Measurements from ENCODE around the gene TMEM132E. TPM values are rescaled to one million over a fixed set of nuclear protein-coding genes. Genes with fewer than 3 reads are reported as not detected.

TMEM132E gene
- total RNA-seq, 2 donors from 2014 or later, result 0.56 to 1.9 TPM

- H3K9me3 ChIP-seq, result no peaks in the 10 kb centered on the region
- H3K36me3 ChIP-seq, result no peaks in the 10 kb centered on the region
- H3K4me1 ChIP-seq (ENCODE audit: control insufficient read depth in 1 of 2, low read depth in 2 of 2), result no peaks in the 10 kb centered on the region
- no peaks in the 10 kb centered on the region for H3K27me3 ChIP-seq (replicated peaks; ENCODE audit: insufficient read depth)
- no peak for TF ChIP-seq CTCF (IDR thresholded peaks at IDR 0.05)
- no peak for ATAC-seq (ENCODE audit: insufficient number of reproducible peaks, low FRiP score, low read depth)
- no peak overlapping the region for H3K4me3 ChIP-seq
- no peak for DNase-seq (ENCODE audit: low spot score)
- H3K27ac ChIP-seq, result no peak overlapping the region
These were observed 10.4 kb upstream of the TMEM132E start for GRCh38 chr17:34568953-34569352.

GRCh38 chr17:34569591-34569990 lies 9.8 kb upstream of the TMEM132E start:
- no peak for TF ChIP-seq CTCF (IDR thresholded peaks at IDR 0.05)
- Histone ChIP-seq H3K27me3 (replicated peaks; ENCODE audit: insufficient read depth) (no peaks in the 10 kb centered on the region), H3K27ac (no peak overlapping the region), H3K9me3 (no peaks in the 10 kb centered on the region), H3K36me3 (no peaks in the 10 kb centered on the region), H3K4me3 (no peak overlapping the region), H3K4me1 (ENCODE audit: control insufficient read depth in 1 of 2, low read depth in 2 of 2) (no peaks in the 10 kb centered on the region)
- ATAC-seq (ENCODE audit: insufficient number of reproducible peaks, low FRiP score, low read depth) (no peak), DNase-seq (ENCODE audit: low spot score) (no peak)

- Histone ChIP-seq H3K4me1 (ENCODE audit: control insufficient read depth in 1 of 2, low read depth in 2 of 2) (no peaks in the 10 kb centered on the region), H3K4me3 (no peak overlapping the region), H3K36me3 (no peaks in the 10 kb centered on the region), H3K27me3 (replicated peaks; ENCODE audit: insufficient read depth) (no peaks in the 10 kb centered on the region), H3K9me3 (no peaks in the 10 kb centered on the region), H3K27ac (no peak overlapping the region)
- TF ChIP-seq CTCF (IDR thresholded peaks at IDR 0.05), result no peak
- ATAC-seq (ENCODE audit: insufficient number of reproducible peaks, low FRiP score, low read depth) (no peak), DNase-seq (ENCODE audit: low spot score) (no peak)
These were observed 8.9 kb upstream of the TMEM132E start for GRCh38 chr17:34570506-34570905.

- no peaks in the 10 kb centered on the region for H3K9me3 ChIP-seq
- DNase-seq (ENCODE audit: low spot score), result no peak
- H3K36me3 ChIP-seq, result no peaks in the 10 kb centered on the region
- no peak for TF ChIP-seq CTCF (IDR thresholded peaks at IDR 0.05)
- H3K27me3 ChIP-seq (replicated peaks; ENCODE audit: insufficient read depth), result no peaks in the 10 kb centered on the region
- no peak overlapping the region for H3K4me3 ChIP-seq
- no peak overlapping the region for H3K27ac ChIP-seq
- H3K4me1 ChIP-seq (ENCODE audit: control insufficient read depth in 1 of 2, low read depth in 2 of 2), result no peaks in the 10 kb centered on the region
- no peak for ATAC-seq (ENCODE audit: insufficient number of reproducible peaks, low FRiP score, low read depth)
These were observed 7.8 kb upstream of the TMEM132E start for GRCh38 chr17:34571428-34572130.

- no peaks in the 10 kb centered on the region for H3K4me1 ChIP-seq (ENCODE audit: control insufficient read depth in 1 of 2, low read depth in 2 of 2)
- no peak for TF ChIP-seq CTCF (IDR thresholded peaks at IDR 0.05)
- ATAC-seq (ENCODE audit: insufficient number of reproducible peaks, low FRiP score, low read depth) (no peak), DNase-seq (ENCODE audit: low spot score) (no peak)
- no peak overlapping the region for H3K4me3 ChIP-seq
- no peaks in the 10 kb centered on the region for H3K36me3 ChIP-seq
- H3K27ac ChIP-seq, result no peak overlapping the region
- H3K9me3 ChIP-seq, result no peaks in the 10 kb centered on the region
- H3K27me3 ChIP-seq (replicated peaks; ENCODE audit: insufficient read depth), result no peaks in the 10 kb centered on the region
These were observed 6.9 kb upstream of the TMEM132E start for GRCh38 chr17:34572483-34572882.
